G401.6 (cell line): ENCODE data around the gene PTPRG.
"Not testable (repeated sequence)": the region's sequence is repeated elsewhere in the genome, so short reads cannot be mapped to it uniquely, and the experiment has no call there.

Experiments
- FAIRE-seq: peaks from 2 replicates; lab custom pipeline; 2012; peaks lifted over from hg19 to GRCh38; lab: Jason Lieb, UNC

The PTPRG gene

GRCh38 chr3:61686228-61686648 lies 124.9 kb downstream of the PTPRG start:
- FAIRE-seq, result no peak

- no peak for FAIRE-seq
Observed at GRCh38 chr3:61687206-61687605, 125.8 kb downstream of the PTPRG start.

- FAIRE-seq, result no peak
Observed at GRCh38 chr3:61687663-61688306, 126.4 kb downstream of the PTPRG start.

GRCh38 chr3:61688307-61688984 lies 127.1 kb downstream of the PTPRG start:
- no peak for FAIRE-seq

- no peak for FAIRE-seq
Observed at GRCh38 chr3:61690016-61690415, 128.6 kb downstream of the PTPRG start.

- no peak for FAIRE-seq
Observed at GRCh38 chr3:61691466-61691865, 130.1 kb downstream of the PTPRG start.

- no peak for FAIRE-seq
Observed at GRCh38 chr3:61697301-61697700, 135.9 kb downstream of the PTPRG start.

- not testable (repeated sequence) for FAIRE-seq
Observed at GRCh38 chr3:61698278-61699072, 137.1 kb downstream of the PTPRG start.

GRCh38 chr3:61699622-61700021 lies 138.3 kb downstream of the PTPRG start:
- FAIRE-seq, result no peak

- no peak for FAIRE-seq
Observed at GRCh38 chr3:61701011-61701410, 139.6 kb downstream of the PTPRG start.

- no peak for FAIRE-seq
Observed at GRCh38 chr3:61702453-61702852, 141.1 kb downstream of the PTPRG start.

GRCh38 chr3:61704807-61705206 lies 143.4 kb downstream of the PTPRG start:
- FAIRE-seq, result no peak

- no peak for FAIRE-seq
Observed at GRCh38 chr3:61707492-61707891, 146.1 kb downstream of the PTPRG start.

- not testable (repeated sequence) for FAIRE-seq
Observed at GRCh38 chr3:61710920-61711319, 149.5 kb downstream of the PTPRG start.

- no peak for FAIRE-seq
Observed at GRCh38 chr3:61714225-61714624, 152.9 kb downstream of the PTPRG start.

- no peak for FAIRE-seq
Observed at GRCh38 chr3:61715886-61716527, 154.6 kb downstream of the PTPRG start.

GRCh38 chr3:61716693-61717092 lies 155.3 kb downstream of the PTPRG start:
- not testable (repeated sequence) for FAIRE-seq

- no peak for FAIRE-seq
Observed at GRCh38 chr3:61718565-61718964, 157.2 kb downstream of the PTPRG start.

- FAIRE-seq, result no peak
Observed at GRCh38 chr3:61719278-61719977, 158.1 kb downstream of the PTPRG start.

GRCh38 chr3:61723038-61723437 lies 161.7 kb downstream of the PTPRG start:
- FAIRE-seq, result no peak

GRCh38 chr3:61724183-61724582 lies 162.8 kb downstream of the PTPRG start:
- no peak for FAIRE-seq

- FAIRE-seq, result no peak
Observed at GRCh38 chr3:61724801-61725200, 163.4 kb downstream of the PTPRG start.
